ENCODE measurements around the gene UBL4B.
A peak's percentile ranks its signal among the peaks of the same experiment; 100 is the strongest.

DNA sequence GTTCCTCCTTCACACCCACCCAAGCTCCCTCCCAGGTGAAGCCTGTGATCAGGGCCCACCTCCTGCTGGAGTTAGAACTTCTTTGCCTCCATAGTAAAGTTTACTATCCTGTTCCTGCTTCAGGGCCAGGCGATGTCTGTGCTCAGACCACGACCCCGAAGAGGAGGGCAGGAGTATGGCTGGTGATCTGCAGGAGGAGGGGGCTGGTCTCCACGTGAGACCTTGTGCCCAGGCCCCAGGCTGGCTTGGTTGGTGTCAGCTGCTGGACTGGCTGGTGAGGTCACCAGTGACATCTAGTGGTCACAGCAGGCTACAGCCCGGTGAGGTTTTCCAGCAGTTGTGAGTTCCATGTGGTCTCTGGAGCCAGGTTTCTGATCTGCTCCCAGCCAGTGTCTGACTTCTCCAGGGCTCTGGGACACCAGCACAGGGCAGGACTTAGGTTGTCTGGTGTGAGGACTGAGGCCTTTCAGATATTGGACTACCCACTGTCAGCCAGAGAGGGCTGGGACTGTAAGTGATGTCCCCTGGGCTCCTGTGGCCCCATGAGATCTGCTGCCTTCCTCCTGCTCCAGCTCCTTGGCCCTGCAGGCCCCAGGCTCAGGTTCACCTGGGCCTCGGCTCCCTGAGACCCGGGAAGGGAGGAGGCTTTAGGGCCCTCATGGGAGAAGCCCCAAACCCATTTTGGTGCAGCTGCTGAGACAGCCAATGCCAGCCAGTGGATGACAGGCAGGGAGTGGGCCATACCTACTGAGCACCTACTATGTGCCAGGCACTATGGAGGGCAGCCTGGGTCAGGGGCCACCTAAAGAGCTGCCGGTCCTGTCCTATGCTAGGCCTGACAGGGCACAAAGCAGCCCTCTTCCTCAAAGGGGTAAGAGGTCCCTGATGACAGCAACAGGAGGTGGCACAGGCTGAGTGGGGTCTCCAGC lies 6.0 kb upstream of the UBL4B start:
- TF ChIP-seq, protein P1, sequence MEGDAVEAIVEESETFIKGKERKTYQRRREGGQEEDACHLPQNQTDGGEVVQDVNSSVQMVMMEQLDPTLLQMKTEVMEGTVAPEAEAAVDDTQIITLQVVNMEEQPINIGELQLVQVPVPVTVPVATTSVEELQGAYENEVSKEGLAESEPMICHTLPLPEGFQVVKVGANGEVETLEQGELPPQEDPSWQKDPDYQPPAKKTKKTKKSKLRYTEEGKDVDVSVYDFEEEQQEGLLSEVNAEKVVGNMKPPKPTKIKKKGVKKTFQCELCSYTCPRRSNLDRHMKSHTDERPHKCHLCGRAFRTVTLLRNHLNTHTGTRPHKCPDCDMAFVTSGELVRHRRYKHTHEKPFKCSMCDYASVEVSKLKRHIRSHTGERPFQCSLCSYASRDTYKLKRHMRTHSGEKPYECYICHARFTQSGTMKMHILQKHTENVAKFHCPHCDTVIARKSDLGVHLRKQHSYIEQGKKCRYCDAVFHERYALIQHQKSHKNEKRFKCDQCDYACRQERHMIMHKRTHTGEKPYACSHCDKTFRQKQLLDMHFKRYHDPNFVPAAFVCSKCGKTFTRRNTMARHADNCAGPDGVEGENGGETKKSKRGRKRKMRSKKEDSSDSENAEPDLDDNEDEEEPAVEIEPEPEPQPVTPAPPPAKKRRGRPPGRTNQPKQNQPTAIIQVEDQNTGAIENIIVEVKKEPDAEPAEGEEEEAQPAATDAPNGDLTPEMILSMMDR (IDR thresholded peaks at IDR 0.05; ENCODE audit: low read depth, low read length) = peak; percentile 78
- TF ChIP-seq EZH2phosphoT487 (IDR thresholded peaks at IDR 0.05; ENCODE audit: low read depth) = no peak
